Activated CD8-positive, alpha-beta memory T cell treated with anti-CD3 and anti-CD28 coated beads, Interleukin-2, amount 10 ng/mL, durations not matched to agents 7 days and 5 days (primary cell): ENCODE measurements around the gene SSTR3. TPM values are rescaled to one million over a fixed set of nuclear protein-coding genes. Genes with fewer than 3 reads are reported as not detected.

Source experiments
- ATAC-seq: fragments of 150-1000 bp; cut with Tn5 transposase; one replicate; pipeline ENCODE4 v1.10.0; 2021; ENCODE audit warnings: moderate library complexity
- CTCF ChIA-PET: fragments of 350-600 bp; sonication (Branson Sonifier 250); formaldehyde crosslinking; loops from one replicate; lab custom pipeline; 2021; ENCODE audit warnings: antibody characterized with exemption; lab: Charles Lee
- DNase-seq: peaks from one replicate; pipeline ENCODE4 v3.0.0-alpha.2; 2020
- H3K27ac Mint-ChIP-seq: one replicate; pipeline ENCODE4 v1.8.0; 2021; ENCODE audit warnings: mild to moderate bottlenecking, mixed read lengths
- H3K27me3 Mint-ChIP-seq: one replicate; pipeline ENCODE4 v1.8.0; 2021; ENCODE audit warnings: mixed read lengths
- H3K36me3 Mint-ChIP-seq: one replicate; pipeline ENCODE4 v1.8.0; 2021; ENCODE audit warnings: mild to moderate bottlenecking, mixed read lengths
- H3K4me1 Mint-ChIP-seq: one replicate; pipeline ENCODE4 v1.8.0; 2021; ENCODE audit warnings: mixed read lengths
- H3K4me3 Mint-ChIP-seq: one replicate; pipeline ENCODE4 v1.8.0; 2021; ENCODE audit warnings: mild to moderate bottlenecking, moderate library complexity, mixed read lengths
- H3K9me3 Mint-ChIP-seq: one replicate; pipeline ENCODE4 v1.8.0; 2022; ENCODE audit warnings: low read depth, mixed read lengths
- total RNA-seq, 2 experiments: library from RNA; stranded (reverse); gene quantifications; one replicate each; pipeline ENCODE4 v1.2.3, GENCODE V29; 2021

The SSTR3 gene
- total RNA-seq, 2 experiments from 2014 or later: 1.3 to 2.2 TPM

GRCh38 chr22:37220543-37220981 lies 8.3 kb upstream of the SSTR3 start:
- H3K4me3 Mint-ChIP-seq: peak overlapping the region; percentile 71
- no peak for DNase-seq
- peaks cover 89% of the 10 kb centered on the region for H3K4me1 Mint-ChIP-seq
- CTCF ChIA-PET: interaction anchor here (0.9 to 5.7 kb wide), 7 partner anchors 10 to 40 kb away, joined by 3 to 62 read pairs (median 13); partner anchors contain the start of gene RAC2
- H3K36me3 Mint-ChIP-seq: peaks cover 51% of the 10 kb centered on the region
- peaks cover 2% of the 10 kb centered on the region for H3K9me3 Mint-ChIP-seq
- H3K27ac Mint-ChIP-seq: peak overlapping the region; percentile 96
- no peaks in the 10 kb centered on the region for H3K27me3 Mint-ChIP-seq
- no peak for ATAC-seq

GRCh38 chr22:37219533-37219932 lies 7.3 kb upstream of the SSTR3 start:
- Mint-ChIP-seq H3K4me1 (peaks cover 80% of the 10 kb centered on the region), H3K36me3 (peaks cover 41% of the 10 kb centered on the region), H3K27me3 (no peaks in the 10 kb centered on the region), H3K27ac (peak overlapping the region; percentile 92), H3K9me3 (peaks cover 2% of the 10 kb centered on the region), H3K4me3 (peak overlapping the region; percentile 71)
- DNase-seq: no peak
- CTCF ChIA-PET: interaction anchor here (1.0 to 5.7 kb wide), 11 partner anchors 11 to 57 kb away, joined by 3 to 62 read pairs (median 4); partner anchors contain the start of gene RAC2
- ATAC-seq: peak; percentile 18

- Mint-ChIP-seq H3K27me3 (no peaks in the 10 kb centered on the region), H3K4me1 (peaks cover 74% of the 10 kb centered on the region), H3K36me3 (peaks cover 34% of the 10 kb centered on the region), H3K27ac (peak overlapping the region; percentile 92), H3K4me3 (peak overlapping the region; percentile 71), H3K9me3 (peaks cover 2% of the 10 kb centered on the region)
- ATAC-seq: peak; percentile 59
- peak; percentile 82 for DNase-seq
- CTCF ChIA-PET: interaction anchor here (1.0 to 5.7 kb wide), 9 partner anchors 12 to 57 kb away, joined by 3 to 62 read pairs (median 6); partner anchors contain the start of gene RAC2
These were observed 6.6 kb upstream of the SSTR3 start for GRCh38 chr22:37218771-37219411.

GRCh38 chr22:37218399-37218770 lies 6.1 kb upstream of the SSTR3 start:
- CTCF ChIA-PET: interaction anchor here (1.2 to 5.7 kb wide), 8 partner anchors 12 to 56 kb away, joined by 3 to 62 read pairs (median 11); partner anchors contain the start of gene RAC2
- Mint-ChIP-seq H3K36me3 (peaks cover 29% of the 10 kb centered on the region), H3K27me3 (no peaks in the 10 kb centered on the region), H3K27ac (peak overlapping the region; percentile 92), H3K4me1 (peaks cover 69% of the 10 kb centered on the region), H3K4me3 (peak overlapping the region; percentile 71), H3K9me3 (peaks cover 2% of the 10 kb centered on the region)
- DNase-seq (no peak), ATAC-seq (peak; percentile 9)

- Mint-ChIP-seq H3K36me3 (peaks cover 9% of the 10 kb centered on the region), H3K4me1 (peaks cover 45% of the 10 kb centered on the region), H3K9me3 (no peaks in the 10 kb centered on the region), H3K4me3 (no peak overlapping the region), H3K27ac (no peak overlapping the region), H3K27me3 (no peaks in the 10 kb centered on the region)
- CTCF ChIA-PET: interaction anchor here (0.8 to 5.7 kb wide), 4 partner anchors 10 to 28 kb away, joined by 3 to 62 read pairs (median 6); partner anchors contain the start of gene RAC2
- DNase-seq: no peak
- ATAC-seq: no peak
These were observed 3.6 kb upstream of the SSTR3 start for GRCh38 chr22:37215890-37216289.

- Mint-ChIP-seq H3K4me1 (peaks cover 33% of the 10 kb centered on the region), H3K9me3 (no peaks in the 10 kb centered on the region), H3K27me3 (no peaks in the 10 kb centered on the region), H3K27ac (no peak overlapping the region), H3K4me3 (no peak overlapping the region), H3K36me3 (peaks cover 6% of the 10 kb centered on the region)
- CTCF ChIA-PET: interaction anchor here (5.7 kb wide), 1 partner anchor 14 kb away, joined by 62 read pairs; no protein-coding TSS in a partner anchor
- ATAC-seq (no peak), DNase-seq (no peak)
These were observed 2.4 kb upstream of the SSTR3 start for GRCh38 chr22:37214731-37215030.

GRCh38 chr22:37213941-37214730 lies 1.9 kb upstream of the SSTR3 start:
- ATAC-seq (no peak), DNase-seq (no peak)
- peaks cover 28% of the 10 kb centered on the region for H3K4me1 Mint-ChIP-seq
- no peak overlapping the region for H3K4me3 Mint-ChIP-seq
- CTCF ChIA-PET: no interaction called here
- no peaks in the 10 kb centered on the region for H3K9me3 Mint-ChIP-seq
- no peaks in the 10 kb centered on the region for H3K27me3 Mint-ChIP-seq
- no peak overlapping the region for H3K27ac Mint-ChIP-seq
- peaks cover 6% of the 10 kb centered on the region for H3K36me3 Mint-ChIP-seq

- no peaks in the 10 kb centered on the region for H3K27me3 Mint-ChIP-seq
- H3K4me1 Mint-ChIP-seq: peaks cover 20% of the 10 kb centered on the region
- H3K4me3 Mint-ChIP-seq: no peak overlapping the region
- no peak for DNase-seq
- no peak for ATAC-seq
- no peak overlapping the region for H3K27ac Mint-ChIP-seq
- H3K36me3 Mint-ChIP-seq: peaks cover 5% of the 10 kb centered on the region
- CTCF ChIA-PET: interaction anchor here (1.2 kb wide), 1 partner anchor 46 kb away, joined by 3 read pairs; no protein-coding TSS in a partner anchor
- no peaks in the 10 kb centered on the region for H3K9me3 Mint-ChIP-seq
These were observed 1.1 kb upstream of the SSTR3 start for GRCh38 chr22:37213218-37213855.

GRCh38 chr22:37211866-37212173 lies 457 bp downstream of the SSTR3 start:
- H3K9me3 Mint-ChIP-seq: no peaks in the 10 kb centered on the region
- H3K27ac Mint-ChIP-seq: no peak overlapping the region
- CTCF ChIA-PET: interaction anchor here (3.9 kb wide), 1 partner anchor 12 kb away, joined by 24 read pairs; no protein-coding TSS in a partner anchor
- no peaks in the 10 kb centered on the region for H3K36me3 Mint-ChIP-seq
- H3K4me3 Mint-ChIP-seq: no peak overlapping the region
- peaks cover 12% of the 10 kb centered on the region for H3K4me1 Mint-ChIP-seq
- no peaks in the 10 kb centered on the region for H3K27me3 Mint-ChIP-seq
- ATAC-seq (no peak), DNase-seq (no peak)

- Mint-ChIP-seq H3K27ac (no peak overlapping the region), H3K4me1 (peaks cover 6% of the 10 kb centered on the region), H3K9me3 (no peaks in the 10 kb centered on the region), H3K36me3 (no peaks in the 10 kb centered on the region), H3K4me3 (no peak overlapping the region), H3K27me3 (no peaks in the 10 kb centered on the region)
- CTCF ChIA-PET: interaction anchor here (1.0 to 3.9 kb wide), 2 partner anchors 11 to 45 kb away, joined by 3 to 24 read pairs; no protein-coding TSS in a partner anchor
- ATAC-seq (no peak), DNase-seq (no peak)
These were observed 1.0 kb downstream of the SSTR3 start for GRCh38 chr22:37211075-37211865.

- Mint-ChIP-seq H3K27me3 (no peaks in the 10 kb centered on the region), H3K27ac (no peak overlapping the region), H3K9me3 (no peaks in the 10 kb centered on the region), H3K4me3 (no peak overlapping the region), H3K4me1 (no peaks in the 10 kb centered on the region), H3K36me3 (no peaks in the 10 kb centered on the region)
- ATAC-seq: no peak
- CTCF ChIA-PET: interaction anchor here (1.0 to 3.9 kb wide), 3 partner anchors 10 to 44 kb away, joined by 3 to 24 read pairs (median 3); no protein-coding TSS in a partner anchor
- no peak for DNase-seq
These were observed 2.1 kb downstream of the SSTR3 start for GRCh38 chr22:37210041-37210803.
